Cerebellar nuclear complex (tissue), 1 donor: ENCODE data around the gene MAML2.

ENCODE experiments used
- DNase-seq, 2 experiments: peaks; one replicate each; lab custom pipeline; 2025; lab: John Stamatoyannopoulos, UW

MAML2 gene

GRCh38 chr11:96126917-96127595 is 215.9 kb downstream of the MAML2 start:
- no peak for DNase-seq

GRCh38 chr11:96125400-96125799 is 217.6 kb downstream of the MAML2 start:
- DNase-seq, result no peak

GRCh38 chr11:96124155-96124554 is 218.8 kb downstream of the MAML2 start:
- no peak for DNase-seq

GRCh38 chr11:96123301-96123700 is 219.7 kb downstream of the MAML2 start:
- DNase-seq, result no peak

GRCh38 chr11:96122601-96123074 is 220.4 kb downstream of the MAML2 start:
- no peak for DNase-seq

- no peak for DNase-seq
Measured at GRCh38 chr11:96119211-96119610, 223.8 kb downstream of the MAML2 start.

GRCh38 chr11:96116376-96116775 is 226.6 kb downstream of the MAML2 start:
- DNase-seq, result peak; percentile 59 to 75

- DNase-seq, result no peak
Measured at GRCh38 chr11:96114178-96115064, 228.6 kb downstream of the MAML2 start.

- DNase-seq, result no peak
Measured at GRCh38 chr11:96113193-96113681, 229.8 kb downstream of the MAML2 start.

- DNase-seq, result no peak
Measured at GRCh38 chr11:96112192-96113128, 230.5 kb downstream of the MAML2 start.

- no peak for DNase-seq
Measured at GRCh38 chr11:96111308-96111707, 231.7 kb downstream of the MAML2 start.

- DNase-seq, result no peak
Measured at GRCh38 chr11:96110302-96110701, 232.7 kb downstream of the MAML2 start.

- no peak for DNase-seq
Measured at GRCh38 chr11:96109331-96110030, 233.5 kb downstream of the MAML2 start.

GRCh38 chr11:96107143-96107824 is 235.7 kb downstream of the MAML2 start:
- DNase-seq, result no peak

GRCh38 chr11:96106645-96107044 is 236.3 kb downstream of the MAML2 start:
- no peak for DNase-seq

GRCh38 chr11:96105944-96106343 is 237.1 kb downstream of the MAML2 start:
- no peak for DNase-seq

GRCh38 chr11:96105197-96105895 is 237.6 kb downstream of the MAML2 start:
- DNase-seq, result no peak

GRCh38 chr11:96104496-96104895 is 238.5 kb downstream of the MAML2 start:
- no peak for DNase-seq

- no peak for DNase-seq
Measured at GRCh38 chr11:96103721-96104120, 239.3 kb downstream of the MAML2 start.

- DNase-seq, result no peak
Measured at GRCh38 chr11:96103102-96103501, 239.9 kb downstream of the MAML2 start.
